NCI-H2107 treated with DMSO at 0.1 percent for 48 hours (cell line): Measurements from ENCODE around the gene GRIK3.
A peak's percentile ranks its signal among the peaks of the same experiment; 100 is the strongest.

ENCODE experiments used
- DNase-seq: peaks from one replicate; lab custom pipeline; 2025; ENCODE audit not compliant: unreplicated experiment; lab: John Stamatoyannopoulos, UW

The GRIK3 gene

DNA sequence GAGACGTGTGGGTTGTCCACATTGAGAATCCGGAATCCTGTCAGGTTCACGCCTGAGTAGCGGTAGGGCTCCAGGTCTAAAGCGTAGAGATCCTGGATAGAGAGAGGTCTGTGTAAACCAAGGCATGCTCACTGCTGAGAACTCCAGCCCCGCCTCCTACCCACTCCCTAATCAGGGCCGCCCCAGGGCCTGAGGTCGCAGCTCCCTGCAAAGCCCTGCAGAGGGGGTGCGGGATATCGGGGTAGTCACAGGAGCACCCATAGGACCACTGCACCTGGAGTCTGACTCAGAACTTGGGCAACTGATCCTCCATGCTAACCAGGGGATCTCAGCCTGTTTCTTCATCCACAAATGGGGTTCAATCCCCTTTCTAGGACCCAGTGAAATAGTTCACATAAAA lies 174.4 kb downstream of the GRIK3 start:
- DNase-seq, result no peak

DNA sequence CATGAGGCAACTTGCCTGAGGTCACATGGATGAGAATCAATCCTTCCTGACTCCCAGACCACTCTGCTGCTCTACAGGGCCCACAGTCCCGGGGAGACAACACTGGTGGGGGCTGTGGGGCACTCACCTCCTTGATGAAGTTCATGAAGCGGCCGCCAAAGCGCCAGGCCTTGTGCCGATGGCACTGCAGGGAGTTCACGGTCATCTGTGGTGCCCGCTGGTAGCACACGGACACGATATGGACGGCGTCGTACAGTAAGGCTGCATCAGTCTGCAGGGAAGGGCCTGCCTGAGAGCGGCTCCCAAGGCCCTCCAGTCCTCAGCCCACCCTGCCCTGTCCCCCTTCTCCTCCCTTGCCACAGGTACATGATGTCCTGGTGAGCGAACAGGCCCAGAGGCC lies 175.3 kb downstream of the GRIK3 start:
- no peak for DNase-seq

DNA sequence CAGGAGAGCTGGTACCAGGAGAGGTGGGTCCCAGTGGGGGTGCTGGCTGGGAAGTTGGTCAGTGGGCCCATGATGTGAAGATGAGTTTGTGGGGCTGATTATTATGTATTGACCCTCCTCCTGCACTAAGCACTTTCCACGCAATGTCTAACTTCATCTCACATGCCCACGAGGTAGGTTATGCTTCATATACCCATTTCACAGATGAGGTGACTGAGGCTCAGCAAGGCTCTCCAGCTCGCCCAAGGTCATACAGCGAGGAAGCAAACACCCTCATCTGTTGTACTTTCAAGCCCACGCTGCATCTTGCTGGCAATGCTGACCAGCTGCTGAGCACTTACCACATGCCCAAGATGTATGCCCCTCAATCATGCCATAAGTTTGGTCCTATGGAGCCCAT lies 175.8 kb downstream of the GRIK3 start:
- DNase-seq, result no peak

DNA sequence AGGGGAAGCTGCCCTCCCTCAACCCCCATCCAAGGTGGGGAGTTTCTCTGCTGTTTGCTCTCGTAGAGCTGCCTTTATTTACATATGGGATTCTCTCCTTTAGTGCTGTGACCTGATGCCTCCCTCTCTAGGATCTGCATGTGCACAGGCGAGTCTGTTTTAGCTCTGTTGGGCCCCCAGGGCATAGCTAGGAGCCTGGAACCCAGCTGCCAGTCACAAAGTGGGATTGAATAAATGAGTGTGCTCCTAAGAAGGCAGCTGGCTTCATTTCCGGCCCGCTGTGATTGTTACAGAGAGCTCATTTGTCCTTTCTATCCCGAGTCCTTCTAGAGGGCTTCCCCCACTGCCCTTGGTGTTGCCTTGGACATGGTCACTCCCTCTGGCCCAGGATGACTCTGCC lies 176.6 kb downstream of the GRIK3 start:
- peak; percentile 73 for DNase-seq

DNA sequence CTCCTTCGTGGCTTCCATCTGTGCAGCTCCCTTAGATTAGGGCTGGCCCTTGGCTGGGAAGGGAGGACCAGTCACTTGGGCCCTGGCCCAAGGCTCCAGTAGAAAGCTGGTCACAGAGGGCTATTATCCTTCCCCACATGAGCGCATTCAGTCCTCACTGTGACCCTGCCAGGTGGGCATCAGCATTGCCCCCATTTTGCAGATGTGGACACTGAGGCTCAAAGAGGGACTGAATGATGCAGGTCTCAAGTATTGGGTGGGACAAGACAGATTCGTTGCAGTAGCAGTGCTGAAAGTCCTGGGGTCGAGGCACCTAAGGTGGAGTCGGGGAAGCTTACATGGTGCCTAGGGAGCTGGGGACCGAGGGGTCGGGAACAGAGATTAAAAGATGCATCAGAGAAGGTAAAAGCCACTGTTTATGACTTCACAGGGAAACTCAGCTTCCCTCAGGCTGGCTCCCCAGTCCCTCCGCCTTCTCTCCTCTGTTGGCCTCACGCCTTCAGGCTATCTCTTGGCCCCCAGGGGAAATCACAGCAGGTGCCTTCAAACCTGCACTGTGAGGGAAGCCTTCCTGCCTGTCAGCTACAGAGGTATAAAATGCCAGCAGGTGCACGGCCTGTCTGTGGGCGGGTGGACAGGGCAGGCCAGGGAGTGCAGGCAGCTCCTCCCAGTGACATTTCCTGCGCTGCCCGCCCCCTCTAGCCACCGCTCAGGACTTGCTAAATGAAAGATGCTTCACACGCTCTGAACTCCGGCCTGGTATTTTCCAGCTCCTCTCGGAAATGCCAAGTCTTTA lies 178.4 kb downstream of the GRIK3 start:
- DNase-seq, result peak; percentile 82

DNA sequence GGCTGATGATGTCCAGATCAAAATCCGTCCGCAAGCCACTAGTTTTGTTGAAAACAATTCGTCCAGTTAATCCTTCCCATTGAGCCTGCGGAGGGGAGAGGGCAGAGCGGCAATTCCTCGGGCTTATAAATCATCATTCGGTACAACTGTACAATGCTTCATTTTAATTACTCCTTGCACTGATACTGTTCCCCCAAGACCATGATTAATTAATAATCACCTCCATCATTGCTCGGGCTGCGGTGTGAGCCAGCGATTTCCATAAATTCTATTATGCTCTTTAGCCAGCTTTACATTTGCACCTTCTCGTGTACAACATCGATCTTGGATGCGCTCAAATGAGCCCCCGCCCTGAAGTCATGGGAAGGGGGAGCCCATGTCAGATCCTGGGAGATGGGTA lies 180.7 kb downstream of the GRIK3 start:
- no peak for DNase-seq

DNA sequence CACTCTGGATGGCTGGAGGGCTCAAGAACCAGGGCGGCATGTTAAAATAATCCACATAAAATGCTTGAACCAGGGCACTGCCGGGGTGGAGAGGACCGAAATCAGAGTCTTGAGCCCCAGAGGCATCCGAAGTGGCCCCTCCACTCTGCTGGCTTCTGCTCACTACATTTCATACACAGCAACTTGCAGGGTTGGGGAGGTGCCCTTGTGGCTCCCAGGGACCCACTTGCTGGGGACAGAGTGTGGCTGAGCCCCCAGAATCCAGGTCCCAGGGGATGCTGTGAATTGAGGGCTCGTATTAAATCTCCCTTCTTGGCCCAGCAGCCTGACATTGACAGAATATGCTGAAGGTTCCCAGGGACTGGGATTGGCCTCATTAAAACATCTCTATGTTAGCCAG lies 181.7 kb downstream of the GRIK3 start:
- no peak for DNase-seq

DNA sequence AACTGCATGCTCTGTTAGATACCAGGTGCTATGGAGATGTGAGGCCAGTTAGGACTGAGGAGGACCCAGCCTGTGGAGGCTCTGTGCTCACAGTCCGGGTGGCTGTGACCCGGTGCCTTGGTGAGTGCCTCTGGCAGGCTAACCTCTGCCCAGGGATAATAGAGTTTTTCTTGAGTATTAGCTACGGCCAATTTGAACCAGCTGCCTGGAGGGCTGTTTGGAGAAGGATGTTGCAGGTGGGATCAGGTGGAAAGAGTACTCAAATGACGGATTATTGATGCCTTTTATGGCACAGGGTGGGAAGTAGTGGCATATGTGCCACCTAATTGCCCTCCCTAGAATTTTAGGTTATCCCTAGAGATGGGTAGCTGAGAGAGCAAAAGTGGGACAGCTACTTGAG lies 182.7 kb downstream of the GRIK3 start:
- DNase-seq, result peak; percentile 51

DNA sequence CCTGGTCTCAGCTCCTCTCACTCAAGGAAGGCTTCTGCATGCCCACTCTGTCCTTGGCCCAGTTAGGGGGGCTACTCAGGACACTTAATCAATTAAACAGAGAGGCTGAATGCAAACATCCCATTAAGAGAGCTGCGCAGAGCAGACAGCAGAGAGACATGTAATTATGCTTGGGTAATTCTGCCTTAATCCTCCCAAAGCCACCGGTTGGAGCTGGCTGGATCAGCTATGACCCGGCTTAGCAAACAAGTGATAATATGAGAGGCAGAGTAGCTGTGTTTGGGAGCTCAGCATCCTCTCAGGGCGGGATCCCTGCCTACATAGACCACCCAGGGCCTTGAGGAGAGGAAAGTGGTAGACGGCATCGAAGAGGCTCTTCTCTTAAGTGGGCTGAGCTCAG lies 183.2 kb downstream of the GRIK3 start:
- peak; percentile 51 for DNase-seq

DNA sequence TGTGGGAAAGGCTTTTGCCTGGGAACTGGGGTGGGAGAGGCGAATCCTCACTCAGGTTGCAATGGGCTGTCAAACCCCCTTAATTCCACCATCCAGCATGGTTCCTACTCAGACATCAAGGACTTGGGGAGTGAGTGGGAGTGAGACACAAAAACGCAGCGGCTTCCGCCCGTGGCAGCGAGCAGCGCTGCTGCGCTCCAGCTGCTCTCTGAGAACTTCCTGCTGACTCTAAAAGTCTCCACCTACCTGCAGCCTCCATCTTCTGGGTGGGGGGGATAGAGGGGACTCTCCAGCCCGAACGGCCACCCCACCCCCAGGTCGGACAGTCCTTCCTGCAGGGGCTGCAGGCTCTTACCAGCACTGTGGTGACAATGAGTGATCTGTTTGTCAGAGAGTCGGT lies 184.4 kb downstream of the GRIK3 start:
- no peak for DNase-seq

DNA sequence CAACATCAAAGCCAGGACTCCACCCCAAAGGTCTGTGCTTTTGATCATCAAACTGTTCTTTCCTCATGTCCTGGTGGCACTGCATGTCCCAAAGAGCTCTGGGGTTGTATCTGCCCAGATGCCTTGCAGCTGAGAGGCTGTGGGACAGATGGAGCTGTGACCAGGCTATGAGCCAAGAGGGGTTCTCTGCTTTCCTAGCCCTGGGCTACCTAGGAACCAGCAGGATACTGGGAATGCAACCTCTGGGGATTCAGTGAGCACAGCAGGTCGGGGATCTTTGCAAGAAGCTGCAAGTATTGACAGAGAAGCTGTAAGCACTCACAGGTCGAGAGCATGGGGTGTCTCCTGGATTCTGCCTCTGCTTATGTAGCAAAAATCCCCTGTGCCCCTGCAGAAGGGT lies 186.6 kb downstream of the GRIK3 start:
- no peak for DNase-seq

DNA sequence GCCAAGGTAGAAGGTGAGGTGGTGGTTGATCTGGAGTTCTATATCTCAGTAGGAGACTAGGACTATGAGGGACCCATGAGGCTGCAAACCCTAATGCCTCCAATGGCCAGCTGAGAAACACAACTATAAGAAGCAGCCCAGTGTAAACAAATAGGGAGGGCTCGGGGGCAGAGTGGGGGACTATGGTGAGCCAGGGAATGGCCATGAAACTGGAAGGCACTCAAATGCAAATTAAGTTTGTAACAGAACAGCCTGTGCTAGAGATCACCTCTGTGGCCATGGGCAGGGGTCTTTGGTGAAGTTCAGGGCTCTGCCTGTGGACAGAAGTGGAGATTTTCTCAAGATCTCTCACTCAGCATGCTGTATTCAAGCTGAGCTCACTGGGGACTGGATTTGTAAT lies 187.1 kb downstream of the GRIK3 start:
- no peak for DNase-seq

DNA sequence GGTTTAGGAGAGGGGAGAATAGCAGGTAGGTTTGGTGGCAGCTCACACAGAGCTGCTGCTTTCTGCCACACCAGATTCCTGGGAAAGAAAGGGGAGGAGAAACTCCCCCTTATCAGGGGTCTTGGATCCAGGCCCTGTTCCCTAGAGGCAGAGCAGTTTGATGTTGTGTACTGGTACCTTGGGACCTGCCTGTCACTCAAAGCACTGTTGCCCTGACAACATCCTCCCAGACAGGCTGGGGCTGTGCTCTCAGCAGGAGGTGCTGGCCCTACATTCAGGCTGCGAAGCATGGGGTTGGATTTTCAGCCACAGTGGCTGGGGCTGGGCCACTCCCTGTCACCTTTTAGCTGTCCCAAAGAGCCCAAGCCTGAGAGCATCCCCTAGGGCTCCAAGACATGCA lies 188.0 kb downstream of the GRIK3 start:
- no peak for DNase-seq

DNA sequence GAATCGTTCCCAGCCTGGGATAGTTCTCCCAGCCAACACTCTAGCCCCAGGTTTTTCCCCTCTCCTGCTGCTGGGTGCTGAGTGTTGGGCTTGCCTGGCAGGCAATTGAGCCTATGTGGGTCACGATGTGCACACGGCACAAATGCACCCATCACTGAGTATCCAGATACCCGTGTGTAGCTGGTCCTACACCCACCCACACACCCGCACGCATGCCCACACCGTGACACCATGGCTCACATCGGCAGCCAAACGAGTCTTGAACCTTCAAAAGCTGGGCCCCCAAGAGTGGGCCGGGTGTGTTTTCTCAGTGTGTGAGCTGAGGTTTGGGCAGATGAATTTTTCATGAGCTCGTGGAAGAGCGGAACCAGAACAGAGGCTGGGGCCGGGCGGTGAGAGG lies 188.5 kb downstream of the GRIK3 start:
- DNase-seq, result no peak

DNA sequence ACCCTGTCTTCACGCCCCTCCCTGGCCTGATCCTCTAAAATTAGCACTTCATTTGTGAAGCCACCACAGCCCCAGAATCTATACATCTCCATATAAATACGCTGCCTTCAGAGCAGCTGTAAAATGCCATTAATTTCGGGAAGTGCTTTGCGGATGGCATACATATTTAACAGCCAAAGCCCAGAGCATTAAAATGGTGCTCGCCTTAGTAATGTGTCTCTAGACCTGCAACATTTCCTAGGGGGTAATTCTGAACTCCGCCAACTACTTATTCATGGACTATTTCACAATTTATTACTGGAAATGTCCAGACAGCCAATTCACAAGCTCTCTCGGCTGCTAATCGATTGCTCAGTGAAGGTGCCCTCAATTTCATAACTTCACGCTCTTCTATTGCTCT lies 189.4 kb downstream of the GRIK3 start:
- no peak for DNase-seq

DNA sequence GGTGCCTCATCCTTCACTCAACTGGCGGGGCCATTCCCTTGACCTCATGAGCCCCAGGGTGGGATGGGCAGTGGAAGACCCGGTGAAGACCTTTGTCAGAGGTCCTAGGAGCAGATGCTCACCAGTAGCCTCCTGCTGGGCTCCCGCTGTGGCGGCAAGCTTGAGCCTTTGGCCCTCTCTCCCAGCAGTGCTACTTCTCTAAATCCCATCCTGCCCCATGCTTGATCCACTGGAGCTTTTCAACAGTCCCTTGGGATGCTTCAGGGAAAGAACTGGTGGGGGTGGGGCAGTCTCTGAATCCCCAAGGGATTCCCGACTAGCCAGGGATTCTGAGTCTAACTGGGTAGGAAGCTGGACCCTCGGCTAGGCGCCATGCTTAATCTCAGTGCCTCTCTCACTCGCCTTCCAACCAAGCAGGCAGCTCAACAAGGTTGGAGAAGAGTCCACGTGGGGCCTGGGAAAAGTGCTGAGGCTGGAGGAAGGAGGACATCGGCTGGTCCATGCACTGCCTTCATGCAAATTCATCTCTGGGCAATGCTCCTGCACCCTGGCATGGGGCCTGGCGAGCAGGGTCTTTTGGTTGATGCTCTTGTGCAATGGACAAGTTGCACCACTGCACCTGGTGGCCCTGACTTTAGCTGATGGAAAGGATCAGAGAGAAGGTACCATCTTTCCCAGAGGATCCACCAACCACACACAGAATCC lies 190.3 kb downstream of the GRIK3 start:
- no peak for DNase-seq

DNA sequence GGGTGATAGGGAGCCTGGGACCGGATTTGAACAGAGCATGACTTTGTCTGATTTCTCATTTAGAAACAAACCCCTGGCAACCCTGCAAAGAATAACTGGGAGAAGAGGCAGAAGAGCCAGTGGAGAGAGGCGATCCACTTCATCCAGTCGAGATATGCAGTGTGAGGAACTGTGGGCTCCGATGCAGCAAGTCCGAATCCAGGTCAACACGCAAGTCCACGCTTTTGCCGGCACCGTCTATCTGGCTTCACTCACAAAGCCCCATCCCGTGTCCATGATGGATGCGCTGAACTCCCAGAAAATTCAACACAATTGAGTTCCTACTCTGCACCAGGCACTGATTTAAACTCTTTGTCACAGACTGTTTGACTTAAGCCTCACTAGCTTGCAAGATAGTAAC lies 191.3 kb downstream of the GRIK3 start:
- DNase-seq, result no peak

DNA sequence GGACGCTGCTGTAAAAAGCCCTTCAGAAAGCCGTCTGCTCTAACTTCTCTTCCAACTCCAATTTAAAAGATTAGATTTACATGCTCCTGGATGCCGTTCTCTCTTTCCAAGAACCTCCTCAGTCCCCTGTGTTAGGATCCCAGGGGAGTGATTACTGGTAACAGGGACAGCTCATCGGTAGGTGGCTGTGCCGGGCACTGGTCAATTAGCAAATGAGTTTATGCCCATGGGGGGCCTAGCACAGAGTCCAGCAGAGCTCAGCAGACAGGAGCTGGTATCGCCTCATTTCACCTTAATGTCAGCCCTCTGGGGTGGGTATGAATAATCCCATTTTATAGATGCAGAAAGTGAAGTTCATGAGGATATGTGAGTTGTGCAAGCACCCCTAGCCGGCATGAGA lies 191.9 kb downstream of the GRIK3 start:
- no peak for DNase-seq

DNA sequence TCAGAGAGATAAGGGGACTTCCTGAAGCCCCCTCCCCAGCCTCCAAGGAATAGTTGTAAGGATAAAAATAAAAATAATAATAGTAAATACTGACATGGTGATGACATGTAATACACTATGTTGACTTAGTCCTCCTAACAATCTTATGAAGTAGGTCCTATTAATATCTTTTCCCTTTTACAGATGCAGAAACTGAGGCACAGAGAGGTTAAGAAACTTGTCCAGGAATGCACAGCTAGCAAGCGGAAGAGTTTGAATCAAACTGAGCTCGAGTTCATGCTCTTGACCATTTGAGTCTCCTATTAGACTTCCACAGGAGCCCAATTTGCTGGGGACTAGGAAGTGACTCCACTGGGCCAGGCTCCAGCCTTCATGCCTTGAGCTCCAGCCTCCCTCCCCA lies 194.8 kb downstream of the GRIK3 start:
- DNase-seq, result no peak

DNA sequence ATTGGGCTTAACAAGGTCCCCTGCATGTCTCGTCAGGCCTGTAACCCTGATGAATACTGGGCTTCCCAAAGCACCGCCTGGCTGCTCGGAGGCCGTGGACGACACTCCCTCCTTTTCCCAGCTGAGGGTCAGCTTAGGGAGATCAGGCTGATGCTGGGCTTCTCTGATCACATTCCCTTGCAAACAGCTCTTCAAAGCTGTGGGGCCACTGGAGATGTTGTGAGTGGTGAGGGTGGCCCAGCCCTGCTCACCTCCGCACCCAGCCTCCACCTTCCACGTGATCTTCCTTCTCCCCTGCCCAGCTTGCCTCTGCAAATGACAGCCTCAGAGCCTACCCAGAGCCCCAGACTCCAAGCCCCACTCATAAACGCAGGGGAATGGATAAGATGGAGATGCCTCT lies 195.4 kb downstream of the GRIK3 start:
- DNase-seq, result no peak

DNA sequence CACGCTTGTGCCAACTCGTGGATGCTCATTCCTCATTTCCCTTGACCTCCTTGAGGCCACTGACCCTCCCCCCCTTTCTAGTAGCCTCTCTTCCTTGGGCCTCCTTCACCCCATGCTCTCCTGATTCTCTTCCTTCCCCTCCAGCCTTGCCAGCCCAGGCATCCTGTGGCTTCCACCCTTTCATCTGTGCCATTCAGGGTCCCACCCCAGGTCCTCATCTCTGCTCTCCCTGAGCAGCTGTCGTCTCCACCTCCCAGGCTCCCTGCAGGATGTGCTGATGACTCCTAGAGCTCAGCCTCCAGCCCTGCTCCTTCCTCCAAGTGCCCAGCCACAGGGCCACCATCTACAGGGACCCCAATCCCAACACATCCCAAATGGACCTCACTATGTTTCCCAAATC lies 197.4 kb downstream of the GRIK3 start:
- DNase-seq, result no peak

DNA sequence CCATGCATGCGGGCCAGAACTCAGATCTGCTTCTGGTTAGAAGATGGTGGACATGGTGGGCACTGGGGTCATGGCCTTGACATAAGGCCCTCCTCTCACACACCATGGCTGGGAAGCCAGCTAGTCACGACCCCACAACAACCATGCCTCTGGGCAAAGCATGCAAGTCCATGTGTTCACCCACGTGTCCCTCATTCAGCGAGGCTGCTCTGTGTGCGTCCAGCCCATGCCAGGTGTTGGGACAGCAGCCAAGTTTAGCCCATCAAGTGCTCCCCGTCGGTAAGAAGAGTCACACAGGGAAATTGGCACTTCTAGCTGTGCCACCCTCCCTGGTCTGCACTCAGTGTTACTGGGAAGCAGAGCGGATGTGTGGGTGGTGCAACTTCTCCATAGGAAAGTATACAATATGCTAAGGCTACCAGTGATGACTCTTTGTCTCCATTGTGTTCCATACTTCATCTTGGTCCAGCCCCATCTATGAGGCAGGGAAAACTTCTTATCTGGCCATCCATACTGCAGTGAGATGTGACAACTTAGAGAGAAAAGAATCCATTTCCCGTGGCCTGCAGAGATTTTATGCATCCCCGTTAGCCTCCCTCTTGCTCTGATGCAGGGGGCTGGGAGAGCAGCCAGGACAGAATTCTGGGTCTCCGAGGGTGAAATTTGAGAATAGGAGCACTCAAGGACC lies 198.0 kb downstream of the GRIK3 start:
- peak; percentile 65 for DNase-seq
